Panc1 (cell line): Measurements from ENCODE around the gene MSRB3.

Experiments
- CTCF ChIP-seq: fragments of 450-650 bp; IDR thresholded peaks from 2 replicates; pipeline ENCODE4 v1.5.1; 2017; ENCODE audit warnings: mild to moderate bottlenecking
- POLR2AphosphoS5 ChIP-seq: IDR thresholded peaks from 2 replicates; pipeline ENCODE4 v1.6.1; 2012; ENCODE audit warnings: mild to moderate bottlenecking, low read depth, low read length, moderate library complexity
- REST ChIP-seq, 2 experiments: IDR thresholded peaks; 2 replicates each; pipeline ENCODE4 v1.6.1; 2011 to 2012; ENCODE audit warnings: low read depth in 2 of 2, control low read depth in 1 of 2, low read length in 1 of 2, mild to moderate bottlenecking in 1 of 2, moderate library complexity in 1 of 2; ENCODE audit not compliant: insufficient read depth in 1 of 2
- SIN3A ChIP-seq: IDR thresholded peaks from 2 replicates; pipeline ENCODE4 v1.6.1; 2012; ENCODE audit warnings: low read depth, mild to moderate bottlenecking, low read length, moderate library complexity, borderline replicate concordance; ENCODE audit not compliant: insufficient read depth
- TCF7L2 ChIP-seq: IDR thresholded peaks from 2 replicates; pipeline ENCODE4 v1.6.1; 2011; ENCODE audit warnings: mild to moderate bottlenecking, low read depth, low read length, inconsistent platforms

DNA sequence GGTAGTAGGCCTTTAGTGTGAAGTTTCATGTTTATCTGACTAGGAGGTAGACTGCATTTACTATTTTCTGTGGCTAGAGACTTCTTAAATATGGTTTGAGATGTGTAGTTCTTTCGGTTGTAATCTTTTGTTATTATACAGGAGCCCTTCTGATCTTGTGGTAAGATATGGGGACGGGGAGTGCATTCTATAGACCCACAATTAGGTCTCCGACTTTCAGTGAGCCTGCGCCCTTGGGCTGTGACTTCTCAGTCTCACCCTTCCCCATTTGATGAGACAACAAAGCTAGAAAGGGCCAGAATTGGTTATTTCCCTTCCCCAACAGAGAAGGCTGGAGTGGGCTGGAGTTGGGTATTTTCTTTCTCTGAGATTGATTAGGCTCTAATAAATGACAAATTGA lies 130.0 kb downstream of the MSRB3 start:
- TF ChIP-seq CTCF (no peak), TCF7L2 (no peak), POLR2AphosphoS5 (no peak), SIN3A (no peak), REST (IDR thresholded peaks at IDR 0.05; ENCODE audit: insufficient read depth in 1 of 2, low read depth in 2 of 2, low read length in 1 of 2) (no peak)
